Keratinocyte (primary cell): Measurements from ENCODE around the gene VTI1A. TPM values are rescaled to one million over a fixed set of nuclear protein-coding genes. Genes with fewer than 3 reads are reported as not detected.

Experiments
- DNase-seq: peaks from one replicate; pipeline ENCODE4 v3.0.0-alpha.2; 2011; ENCODE audit warnings: low read depth, missing footprints, low spot score
- FAIRE-seq: peaks from 2 replicates; lab custom pipeline; 2011; peaks lifted over from hg19 to GRCh38; lab: Jason Lieb, UNC
- H2AFZ ChIP-seq: 2 replicates; pipeline ENCODE4 v1.6.0; 2012; ENCODE audit warnings: low read length, control low read depth, inconsistent platforms; ENCODE audit not compliant: control insufficient read depth
- H3K27ac ChIP-seq: 2 replicates; pipeline ENCODE4 v1.5.1; 2011; ENCODE audit warnings: low read length; ENCODE audit not compliant: control insufficient read depth, insufficient read depth
- H3K27me3 ChIP-seq: 3 replicates; pipeline ENCODE4 v1.6.0; 2011; ENCODE audit warnings: low read length; ENCODE audit not compliant: control insufficient read depth, insufficient read depth; ENCODE audit errors: extremely low read depth
- H3K36me3 ChIP-seq, 2 experiments: 2 replicates in 1 of 2; 3 replicates in 1 of 2; pipeline ENCODE4 v1.5.1; 2011; ENCODE audit warnings: low read length in 2 of 2, mild to moderate bottlenecking in 1 of 2; ENCODE audit not compliant: control insufficient read depth in 2 of 2, insufficient read depth in 2 of 2; ENCODE audit errors: extremely low read depth in 1 of 2
- H3K4me1 ChIP-seq: 3 replicates; pipeline ENCODE4 v1.5.1; 2011; ENCODE audit warnings: low read length; ENCODE audit not compliant: control insufficient read depth, insufficient read depth; ENCODE audit errors: extremely low read depth
- H3K4me2 ChIP-seq: 3 replicates; pipeline ENCODE4 v1.6.0; 2011; ENCODE audit warnings: low read depth, low read length; ENCODE audit not compliant: control insufficient read depth, insufficient read depth; ENCODE audit errors: extremely low read depth
- H3K4me3 ChIP-seq, 3 experiments: fragments of 200-600 bp in 1 of 3; sonication (generic) in 1 of 3; 2 replicates in 2 of 3; 3 replicates in 1 of 3; pipeline ENCODE4 v1.5.1; 2011 to 2016; ENCODE audit warnings: low read length in 3 of 3, mild to moderate bottlenecking in 3 of 3, control low read depth in 2 of 3, inconsistent platforms in 1 of 3, low read depth in 1 of 3, mixed read lengths in 1 of 3, mixed run types in 1 of 3, moderate library complexity in 1 of 3; ENCODE audit not compliant: control insufficient read depth in 2 of 3, insufficient read depth in 2 of 3; ENCODE audit errors: extremely low read depth in 1 of 3
- H3K79me2 ChIP-seq: 2 replicates; pipeline ENCODE4 v1.6.0; 2012; ENCODE audit warnings: low read length; ENCODE audit not compliant: control insufficient read depth, insufficient read depth
- H3K9ac ChIP-seq: 3 replicates; pipeline ENCODE4 v1.6.0; 2011; ENCODE audit warnings: low read length; ENCODE audit not compliant: control insufficient read depth, insufficient read depth; ENCODE audit errors: extremely low read depth
- H3K9me1 ChIP-seq: 3 replicates; pipeline ENCODE4 v1.6.0; 2011; ENCODE audit warnings: low read length; ENCODE audit not compliant: control insufficient read depth, insufficient read depth; ENCODE audit errors: extremely low read depth
- H3K9me3 ChIP-seq: 2 replicates; pipeline ENCODE4 v1.5.1; 2012; ENCODE audit warnings: low read depth, low read length; ENCODE audit not compliant: control insufficient read depth
- H4K20me1 ChIP-seq: 3 replicates; pipeline ENCODE4 v1.6.0; 2011; ENCODE audit warnings: low read length; ENCODE audit not compliant: control insufficient read depth, insufficient read depth; ENCODE audit errors: extremely low read depth
- EZH2 ChIP-seq: IDR thresholded peaks from one replicate; pipeline ENCODE4 v1.6.1; 2012; ENCODE audit warnings: inconsistent platforms, mild to moderate bottlenecking, low read length, moderate library complexity
- dilution Hi-C: fragments of 300-500 bp; cut with MboI; formaldehyde crosslinking; loops from one replicate; pipeline ENCODE4 v1.7.0; 2020; ENCODE audit warnings: low sequenced_read_pairs; ENCODE audit not compliant: extremely low pct_ligation_motif_present
- polyA plus RNA-seq, 5 experiments: library from polyadenylated mRNA; depleted of rRNA in 3 of 5; stranded (reverse) in 3 of 5; stranded (forward) in 1 of 5; unstranded in 1 of 5; fragments of >200 nt; gene quantifications; 1 replicate in 1 of 5; 2 replicates in 3 of 5; 3 replicates in 1 of 5; pipeline versions ENCODE4 v1.2.1 to v1.2.3, GENCODE V29; 2011 to 2012; ENCODE audit warnings: missing spikeins in 2 of 5, low read depth in 1 of 5, low replicate concordance in 1 of 5
- TF ChIP-seq, protein P1 (sequence below), 3 experiments: IDR thresholded peaks in 1 of 3; conservative IDR thresholded peaks in 1 of 3; optimal IDR thresholded peaks in 1 of 3; 2 replicates in 2 of 3; 3 replicates in 1 of 3; pipeline versions ENCODE3 to v1.5.1; 2011; ENCODE audit warnings: low read length in 3 of 3, mild to moderate bottlenecking in 3 of 3, moderate library complexity in 2 of 3, control low read depth in 1 of 3, inconsistent platforms in 1 of 3; ENCODE audit not compliant: insufficient read depth in 2 of 3; ENCODE audit errors: extremely low read depth in 1 of 3

Gene VTI1A
- polyA plus RNA-seq, 1 donor (not counting 4 experiments of a cell fraction or from before 2014, with no cell fraction given), result 18.5 TPM

DNA sequence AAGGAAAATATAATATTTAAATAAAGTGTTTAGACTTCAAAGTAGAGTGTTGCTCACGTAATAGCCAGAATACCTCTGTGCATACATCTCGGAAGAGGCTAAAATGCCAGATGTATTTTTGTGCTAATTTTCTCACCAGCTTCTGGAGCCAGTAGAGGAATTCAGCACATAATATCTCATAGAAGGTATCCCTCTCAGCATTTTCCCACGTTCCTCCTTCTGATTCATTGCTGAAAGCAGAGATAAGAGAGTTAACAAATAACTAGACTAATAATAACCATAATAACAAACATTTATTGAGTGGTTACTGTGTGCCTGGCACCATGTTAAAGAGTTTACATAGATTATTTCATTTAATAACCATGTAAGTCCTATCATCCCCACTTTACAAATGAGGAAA, 123.6 kb downstream of the VTI1A start:
- Histone ChIP-seq H3K4me3 (no peak overlapping the region), H3K4me2 (no peak overlapping the region), H3K27ac (no peak overlapping the region), H3K36me3 (no peaks in the 10 kb centered on the region), H3K9me1 (peaks cover 2% of the 10 kb centered on the region), H3K9me3 (no peaks in the 10 kb centered on the region), H3K4me1 (peaks cover 6% of the 10 kb centered on the region), H3K79me2 (no peaks in the 10 kb centered on the region), H4K20me1 (no peaks in the 10 kb centered on the region), H2AFZ (no peak overlapping the region), H3K9ac (no peak overlapping the region), H3K27me3 (no peaks in the 10 kb centered on the region)
- FAIRE-seq (no peak), DNase-seq (no peak)
- dilution Hi-C loops, result no loop called here
- TF ChIP-seq, protein P1, sequence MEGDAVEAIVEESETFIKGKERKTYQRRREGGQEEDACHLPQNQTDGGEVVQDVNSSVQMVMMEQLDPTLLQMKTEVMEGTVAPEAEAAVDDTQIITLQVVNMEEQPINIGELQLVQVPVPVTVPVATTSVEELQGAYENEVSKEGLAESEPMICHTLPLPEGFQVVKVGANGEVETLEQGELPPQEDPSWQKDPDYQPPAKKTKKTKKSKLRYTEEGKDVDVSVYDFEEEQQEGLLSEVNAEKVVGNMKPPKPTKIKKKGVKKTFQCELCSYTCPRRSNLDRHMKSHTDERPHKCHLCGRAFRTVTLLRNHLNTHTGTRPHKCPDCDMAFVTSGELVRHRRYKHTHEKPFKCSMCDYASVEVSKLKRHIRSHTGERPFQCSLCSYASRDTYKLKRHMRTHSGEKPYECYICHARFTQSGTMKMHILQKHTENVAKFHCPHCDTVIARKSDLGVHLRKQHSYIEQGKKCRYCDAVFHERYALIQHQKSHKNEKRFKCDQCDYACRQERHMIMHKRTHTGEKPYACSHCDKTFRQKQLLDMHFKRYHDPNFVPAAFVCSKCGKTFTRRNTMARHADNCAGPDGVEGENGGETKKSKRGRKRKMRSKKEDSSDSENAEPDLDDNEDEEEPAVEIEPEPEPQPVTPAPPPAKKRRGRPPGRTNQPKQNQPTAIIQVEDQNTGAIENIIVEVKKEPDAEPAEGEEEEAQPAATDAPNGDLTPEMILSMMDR (optimal IDR thresholded peaks at IDR 0.05 in 1 of 3, IDR thresholded peaks at IDR 0.05 in 1 of 3, conservative IDR thresholded peaks at IDR 0.05 in 1 of 3; ENCODE audit: extremely low read depth in 1 of 3, insufficient read depth in 2 of 3, low read length in 3 of 3), result no peak
- no peak for TF ChIP-seq EZH2

DNA sequence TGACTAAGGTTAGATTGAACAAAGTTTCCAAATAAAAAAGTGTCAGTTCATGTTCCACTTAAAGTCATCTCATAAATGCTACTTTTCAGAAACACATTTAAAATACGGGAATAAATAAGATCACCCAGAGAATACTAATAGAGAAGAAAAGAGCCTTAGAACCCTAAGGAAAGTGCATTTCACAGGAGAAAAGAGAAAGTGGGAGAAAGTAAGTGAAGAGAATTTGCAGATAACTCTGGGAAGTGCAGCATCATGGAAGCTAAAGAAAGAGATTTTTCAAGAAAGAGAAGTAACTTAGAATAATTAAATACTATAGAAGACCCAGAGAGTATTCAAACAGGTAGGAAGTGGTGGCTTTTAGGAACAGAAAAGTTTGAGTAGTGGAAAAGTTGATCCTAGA, 132.6 kb downstream of the VTI1A start:
- DNase-seq (no peak), FAIRE-seq (no peak)
- Histone ChIP-seq H2AFZ (no peak overlapping the region), H3K36me3 (no peaks in the 10 kb centered on the region), H3K9me3 (no peaks in the 10 kb centered on the region), H4K20me1 (no peaks in the 10 kb centered on the region), H3K4me1 (peaks cover 5% of the 10 kb centered on the region), H3K9ac (no peak overlapping the region), H3K4me2 (no peak overlapping the region), H3K4me3 (no peak overlapping the region), H3K27me3 (no peaks in the 10 kb centered on the region), H3K79me2 (no peaks in the 10 kb centered on the region), H3K27ac (no peak overlapping the region), H3K9me1 (no peaks in the 10 kb centered on the region)
- no peak for TF ChIP-seq EZH2
- TF ChIP-seq, protein P1 (optimal IDR thresholded peaks at IDR 0.05 in 1 of 3, IDR thresholded peaks at IDR 0.05 in 1 of 3, conservative IDR thresholded peaks at IDR 0.05 in 1 of 3; ENCODE audit: extremely low read depth in 1 of 3, insufficient read depth in 2 of 3, low read length in 3 of 3), result no peak
- dilution Hi-C loops, result no loop called here
